ENCODE results near the gene UBAC2. TPM values are rescaled to one million over a fixed set of nuclear protein-coding genes. Genes with fewer than 3 reads are reported as not detected.

Gene UBAC2
- total and polyA plus RNA-seq, 2 donors (not counting 3 experiments of a cell fraction or from before 2014, with no cell fraction given): 45.7 to 54.4 TPM

DNA sequence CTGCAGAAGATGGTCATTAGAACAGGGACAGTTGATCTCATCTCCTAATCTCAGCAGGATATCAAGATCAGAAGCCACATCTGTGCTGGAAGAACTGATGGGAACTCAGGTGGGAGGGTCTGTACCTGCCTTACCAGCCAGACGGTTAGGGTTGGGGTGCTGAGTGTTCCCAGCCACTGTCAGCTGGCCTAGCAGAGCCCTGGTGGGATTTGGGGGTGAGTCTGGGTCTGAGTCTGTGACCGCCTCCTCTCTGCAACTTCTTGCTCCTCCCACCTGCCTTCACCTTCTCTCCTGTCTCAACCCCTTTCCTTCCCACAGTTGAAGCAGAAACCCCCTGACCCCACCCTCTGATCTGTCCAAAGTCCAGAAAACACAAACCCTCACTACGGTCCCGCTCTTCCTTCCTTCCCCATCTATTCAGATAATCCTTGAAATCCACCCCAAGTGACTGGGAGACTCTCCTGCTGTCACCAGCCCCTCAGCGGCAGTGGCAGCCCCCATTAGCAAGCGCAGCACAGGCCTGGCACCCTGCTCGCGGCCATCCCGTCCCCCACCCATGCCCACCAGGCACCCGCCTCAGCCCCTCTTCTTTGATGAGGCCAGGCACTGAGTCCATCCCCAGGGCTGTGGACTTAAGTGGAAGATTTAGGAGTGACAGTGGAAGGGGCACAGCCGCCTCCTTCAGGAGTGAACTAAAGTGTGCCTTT is 198.4 kb downstream of the UBAC2 start:
- Histone ChIP-seq H3K27ac (ENCODE audit: insufficient read depth, low read depth, low read length) (no peak overlapping the region), H3K27me3 (ENCODE audit: control insufficient read depth in 2 of 2, insufficient read depth in 2 of 2, low read length in 2 of 2) (no peaks in the 10 kb centered on the region), H3K36me3 (ENCODE audit: control insufficient read depth in 2 of 2, extremely low read depth in 1 of 2, insufficient read depth in 2 of 2, low read length in 2 of 2) (no peaks in the 10 kb centered on the region), H3K4me2 (ENCODE audit: insufficient read depth, low read length) (no peak overlapping the region), H4K20me1 (replicated peaks; ENCODE audit: control insufficient read depth, extremely low read depth, insufficient read depth, low read length) (no peaks in the 10 kb centered on the region), H3K9me1 (replicated peaks; ENCODE audit: control insufficient read depth, extremely low read depth, insufficient read depth, low read length) (no peaks in the 10 kb centered on the region), H3K4me1 (ENCODE audit: control insufficient read depth, extremely low read depth, insufficient read depth, low read length) (no peaks in the 10 kb centered on the region), H2AFZ (ENCODE audit: low read depth, low read length) (no peak overlapping the region), H3K4me3 (replicated peaks in 1 of 3; ENCODE audit: insufficient read depth in 1 of 3, low read depth in 1 of 3, low read length in 3 of 3) (no peak overlapping the region), H3K9ac (replicated peaks; ENCODE audit: extremely low read depth, insufficient read depth, low read length) (no peak overlapping the region), H3K79me2 (ENCODE audit: control insufficient read depth, insufficient read depth, low read length) (no peaks in the 10 kb centered on the region), H3K9me3 (replicated peaks; ENCODE audit: control insufficient read depth, insufficient read depth, low read length) (no peaks in the 10 kb centered on the region)
- no peak for FAIRE-seq
- ChIA-PET POLR2A (no interaction called here), CTCF (interaction anchor here (1.5 kb wide), 1 partner anchor 41 kb away, joined by 3 read pairs; no protein-coding TSS in a partner anchor)
- TF ChIP-seq, protein P1, sequence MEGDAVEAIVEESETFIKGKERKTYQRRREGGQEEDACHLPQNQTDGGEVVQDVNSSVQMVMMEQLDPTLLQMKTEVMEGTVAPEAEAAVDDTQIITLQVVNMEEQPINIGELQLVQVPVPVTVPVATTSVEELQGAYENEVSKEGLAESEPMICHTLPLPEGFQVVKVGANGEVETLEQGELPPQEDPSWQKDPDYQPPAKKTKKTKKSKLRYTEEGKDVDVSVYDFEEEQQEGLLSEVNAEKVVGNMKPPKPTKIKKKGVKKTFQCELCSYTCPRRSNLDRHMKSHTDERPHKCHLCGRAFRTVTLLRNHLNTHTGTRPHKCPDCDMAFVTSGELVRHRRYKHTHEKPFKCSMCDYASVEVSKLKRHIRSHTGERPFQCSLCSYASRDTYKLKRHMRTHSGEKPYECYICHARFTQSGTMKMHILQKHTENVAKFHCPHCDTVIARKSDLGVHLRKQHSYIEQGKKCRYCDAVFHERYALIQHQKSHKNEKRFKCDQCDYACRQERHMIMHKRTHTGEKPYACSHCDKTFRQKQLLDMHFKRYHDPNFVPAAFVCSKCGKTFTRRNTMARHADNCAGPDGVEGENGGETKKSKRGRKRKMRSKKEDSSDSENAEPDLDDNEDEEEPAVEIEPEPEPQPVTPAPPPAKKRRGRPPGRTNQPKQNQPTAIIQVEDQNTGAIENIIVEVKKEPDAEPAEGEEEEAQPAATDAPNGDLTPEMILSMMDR (IDR thresholded peaks at IDR 0.05; ENCODE audit: extremely low read depth in 1 of 2, insufficient read depth in 1 of 2, low read depth in 1 of 2, low read length in 2 of 2): no peak
- TF ChIP-seq FOS (IDR thresholded peaks at IDR 0.05; ENCODE audit: borderline replicate concordance, insufficient read depth, low read length) (no peak), GATA2 (IDR thresholded peaks at IDR 0.05; ENCODE audit: insufficient read depth, insufficient read length, low read depth, low read length) (no peak), POLR2AphosphoS5 (IDR thresholded peaks at IDR 0.05; ENCODE audit: insufficient read depth, low read depth, low read length) (no peak), EZH2 (IDR thresholded peaks at IDR 0.05; ENCODE audit: borderline replicate concordance, low read depth, low read length, severe bottlenecking) (no peak), MYC (IDR thresholded peaks at IDR 0.05; ENCODE audit: low read depth, low read length) (no peak), JUN (IDR thresholded peaks at IDR 0.05; ENCODE audit: borderline replicate concordance, insufficient read depth, insufficient read length, low read depth) (no peak), POLR2A (IDR thresholded peaks at IDR 0.05; ENCODE audit: low read depth, low read length) (no peak)
- TF ChIP-seq, protein P2, sequence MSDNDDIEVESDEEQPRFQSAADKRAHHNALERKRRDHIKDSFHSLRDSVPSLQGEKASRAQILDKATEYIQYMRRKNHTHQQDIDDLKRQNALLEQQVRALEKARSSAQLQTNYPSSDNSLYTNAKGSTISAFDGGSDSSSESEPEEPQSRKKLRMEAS (IDR thresholded peaks at IDR 0.05; ENCODE audit: insufficient read depth, insufficient read length): no peak
- DNase-seq (ENCODE audit: low read depth, low spot score): no peak
- intact Hi-C loops (cut with micrococcal nuclease) (no loop called here), dilution Hi-C loops (cut with MboI; ENCODE audit: extremely low pct_ligation_motif_present, low sequenced_read_pairs) (no loop called here)
- BruUV-seq (replicated peaks): no TSS peak
